ENCODE measurements around the gene CAB39. TPM values are rescaled to one million over a fixed set of nuclear protein-coding genes. Genes with fewer than 3 reads are reported as not detected.

The CAB39 gene
- total RNA-seq, 1 donor from 2014 or later, result 57.8 TPM

GRCh38 chr2:230731512-230731911 lies 18.9 kb downstream of the CAB39 start:
- no peaks in the 10 kb centered on the region for H3K36me3 ChIP-seq (ENCODE audit: control insufficient read depth, insufficient read depth, low read length)
- TF ChIP-seq CTCF (IDR thresholded peaks at IDR 0.05; ENCODE audit: insufficient read depth, low read length, poor library complexity, severe bottlenecking), result no peak
- no peak overlapping the region for H3K4me3 ChIP-seq (ENCODE audit: low read depth, low read length)
- no peak for DNase-seq (ENCODE audit: low read depth)
- no peaks in the 10 kb centered on the region for H3K27me3 ChIP-seq (ENCODE audit: control insufficient read depth, insufficient read depth, low read length)

- Histone ChIP-seq H3K4me3 (ENCODE audit: low read depth, low read length) (no peak overlapping the region), H3K27me3 (ENCODE audit: control insufficient read depth, insufficient read depth, low read length) (no peaks in the 10 kb centered on the region), H3K36me3 (ENCODE audit: control insufficient read depth, insufficient read depth, low read length) (no peaks in the 10 kb centered on the region)
- TF ChIP-seq CTCF (IDR thresholded peaks at IDR 0.05; ENCODE audit: insufficient read depth, low read length, poor library complexity, severe bottlenecking), result no peak
- no peak for DNase-seq (ENCODE audit: low read depth)
Observed at GRCh38 chr2:230732914-230733401, 20.3 kb downstream of the CAB39 start.

GRCh38 chr2:230734247-230735175 lies 21.9 kb downstream of the CAB39 start:
- no peak for TF ChIP-seq CTCF (IDR thresholded peaks at IDR 0.05; ENCODE audit: insufficient read depth, low read length, poor library complexity, severe bottlenecking)

GRCh38 chr2:230735884-230736283 lies 23.2 kb downstream of the CAB39 start:
- DNase-seq (ENCODE audit: low read depth), result no peak
- no peaks in the 10 kb centered on the region for H3K27me3 ChIP-seq (ENCODE audit: control insufficient read depth, insufficient read depth, low read length)
- peaks cover 3% of the 10 kb centered on the region for H3K36me3 ChIP-seq (ENCODE audit: control insufficient read depth, insufficient read depth, low read length)
- no peak for TF ChIP-seq CTCF (IDR thresholded peaks at IDR 0.05; ENCODE audit: insufficient read depth, low read length, poor library complexity, severe bottlenecking)
- H3K4me3 ChIP-seq (ENCODE audit: low read depth, low read length), result no peak overlapping the region

More at GRCh38 chr2:230734247-230735175, 21.9 kb downstream of the CAB39 start:
- Histone ChIP-seq H3K4me3 (ENCODE audit: low read depth, low read length) (no peak overlapping the region), H3K36me3 (ENCODE audit: control insufficient read depth, insufficient read depth, low read length) (no peaks in the 10 kb centered on the region), H3K27me3 (ENCODE audit: control insufficient read depth, insufficient read depth, low read length) (no peaks in the 10 kb centered on the region)
- DNase-seq (ENCODE audit: low read depth), result no peak

- no peak for DNase-seq (ENCODE audit: low read depth)
- no peak overlapping the region for H3K4me3 ChIP-seq (ENCODE audit: low read depth, low read length)
- peaks cover 3% of the 10 kb centered on the region for H3K36me3 ChIP-seq (ENCODE audit: control insufficient read depth, insufficient read depth, low read length)
- no peak for TF ChIP-seq CTCF (IDR thresholded peaks at IDR 0.05; ENCODE audit: insufficient read depth, low read length, poor library complexity, severe bottlenecking)
- no peaks in the 10 kb centered on the region for H3K27me3 ChIP-seq (ENCODE audit: control insufficient read depth, insufficient read depth, low read length)
Observed at GRCh38 chr2:230737300-230737699, 24.7 kb downstream of the CAB39 start.

Measured in kidney epithelial cell (primary cell).